HG03457 (cell line): Measurements from ENCODE around the gene PROB1.
A peak's percentile ranks its signal among the peaks of the same experiment; 100 is the strongest.

Experiments used
- ATAC-seq: cut with Tn5 transposase; IDR thresholded peaks from one replicate; pipeline ENCODE4 v1.9.1; 2021; ENCODE audit warnings: moderate number of reproducible peaks; ENCODE audit not compliant: unreplicated experiment

Gene PROB1

DNA sequence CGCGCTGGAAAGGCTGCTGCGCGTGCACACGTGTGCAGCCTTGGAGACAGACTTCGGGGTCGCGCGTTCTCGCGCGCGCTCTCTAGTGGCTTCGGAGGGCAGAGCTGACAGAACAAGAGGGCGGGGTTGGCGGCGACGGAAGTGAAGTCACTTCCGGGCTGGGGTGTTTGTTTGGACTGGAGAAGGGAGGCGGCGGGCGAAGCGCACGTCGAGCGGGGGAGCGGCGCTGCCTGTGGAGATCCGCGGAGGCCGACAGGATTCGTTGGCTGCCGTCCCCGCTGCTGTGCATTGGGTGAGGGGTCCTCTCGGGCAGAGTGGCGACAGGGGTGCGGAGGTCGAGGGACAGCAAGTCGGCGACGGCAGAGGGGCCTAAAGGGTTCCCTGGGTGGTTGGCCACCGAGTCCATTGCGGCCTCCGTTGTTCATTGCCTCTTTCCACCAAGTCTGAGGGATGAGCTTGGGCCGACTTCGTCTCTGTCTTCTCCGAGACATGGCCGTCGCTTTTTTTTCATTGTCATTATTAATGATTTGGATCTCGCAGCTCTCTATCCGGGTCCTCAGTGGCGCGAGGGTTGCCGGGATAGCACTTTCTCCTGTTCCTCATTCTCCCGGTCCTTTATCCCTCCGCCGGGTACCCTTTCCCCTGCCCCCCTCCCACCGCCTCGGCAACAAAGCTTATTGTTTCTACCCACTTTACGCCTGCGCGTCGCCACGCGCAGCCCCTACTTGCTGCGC is 53.0 kb downstream of the PROB1 start, which contains the start of gene PAIP2:
PAIP2 (plus strand) TSS at position 166 of the 734 bp plus-strand sequence. CDS start 21,931 bp downstream, outside the sequence.
- peak; percentile 85 for ATAC-seq

DNA sequence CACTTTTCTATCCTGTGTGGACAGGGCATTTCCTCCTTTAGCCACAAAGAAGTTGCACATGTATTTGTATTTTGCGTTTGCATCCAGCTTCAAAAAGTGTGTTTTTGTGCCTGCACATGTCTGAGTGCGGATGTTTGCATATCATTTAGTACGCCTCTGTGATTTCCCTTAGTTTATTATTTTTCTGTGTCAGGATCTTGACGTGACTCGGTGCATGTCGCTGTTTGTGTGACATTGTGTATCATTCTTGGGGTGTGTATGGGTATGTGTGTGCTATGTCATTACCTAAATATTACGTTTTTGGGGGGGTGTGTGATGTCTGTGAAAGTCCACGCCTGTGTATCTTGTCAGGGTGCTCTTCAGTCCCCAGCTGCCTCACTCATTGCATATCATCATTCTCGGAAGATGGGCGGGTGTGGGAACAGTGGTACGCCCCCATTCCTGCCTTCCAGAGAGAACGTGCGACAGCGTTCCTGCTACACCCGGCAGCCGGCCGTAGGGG is 53.7 kb downstream of the PROB1 start:
- no peak for ATAC-seq
